ENCODE results near the gene TBCA.

Gene TBCA

GRCh38 chr5:77645995-77646639 lies 130.0 kb downstream of the TBCA start:
- no peak for DNase-seq (ENCODE audit: extremely low read depth, low read depth)
- no peak for TF ChIP-seq CTCF (IDR thresholded peaks at IDR 0.05; ENCODE audit: low read depth, low read length, missing control alignments)
- no peak overlapping the region for H3K4me3 ChIP-seq (replicated peaks; ENCODE audit: low read depth, low read length)

DNA sequence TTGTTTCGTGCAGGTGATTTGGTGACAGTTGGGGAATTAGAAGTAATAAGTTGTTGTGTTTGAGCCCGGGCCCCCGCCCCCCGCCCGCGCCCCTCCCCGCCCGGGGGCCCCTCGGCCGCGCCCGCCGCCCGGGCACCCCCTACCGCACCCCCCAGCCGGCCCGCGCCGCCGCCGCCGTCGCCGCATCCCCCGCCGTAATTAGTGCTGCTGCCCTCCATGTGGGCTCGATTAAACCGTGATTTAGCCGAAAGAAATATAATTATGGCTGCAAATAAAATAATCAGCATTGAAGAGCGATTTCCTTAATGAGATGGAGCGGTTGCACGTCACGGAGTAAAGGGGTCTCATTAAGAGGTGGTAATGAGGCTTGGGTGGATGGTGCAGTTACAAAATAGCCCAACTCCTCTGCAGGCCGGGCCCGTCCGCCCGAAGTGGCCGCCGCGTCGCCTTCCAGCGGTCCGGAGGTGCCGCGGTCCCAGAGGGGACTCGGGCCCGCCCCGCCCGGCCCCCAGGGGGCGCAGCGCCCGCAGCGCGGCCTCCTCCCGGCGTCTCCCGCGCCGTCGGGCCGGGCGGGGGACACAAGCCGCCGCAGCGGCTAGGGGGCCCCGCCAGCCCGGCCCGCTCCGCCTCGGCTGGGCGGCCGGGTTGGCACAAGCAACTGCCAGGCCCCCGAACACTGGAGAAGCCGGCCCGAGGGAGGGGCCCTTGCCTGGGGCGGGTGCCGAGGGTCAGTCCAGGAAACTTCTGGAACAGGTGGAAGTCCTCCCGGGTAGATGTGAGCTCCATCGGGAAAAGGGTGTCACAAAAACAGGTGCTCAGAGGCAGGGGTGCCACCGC lies 130.8 kb downstream of the TBCA start:
- TF ChIP-seq CTCF (IDR thresholded peaks at IDR 0.05; ENCODE audit: low read depth, low read length, missing control alignments): peak; percentile 37

GRCh38 chr5:77644371-77645157 lies 131.6 kb downstream of the TBCA start:
- no peak for TF ChIP-seq CTCF (IDR thresholded peaks at IDR 0.05; ENCODE audit: low read depth, low read length, missing control alignments)
- DNase-seq (ENCODE audit: extremely low read depth, low read depth): no peak
- H3K4me3 ChIP-seq (replicated peaks; ENCODE audit: low read depth, low read length): no peak overlapping the region

More for the DNA sequence above, 130.8 kb downstream of the TBCA start:
- H3K4me3 ChIP-seq (replicated peaks; ENCODE audit: low read depth, low read length): no peak overlapping the region
- no peak for DNase-seq (ENCODE audit: extremely low read depth, low read depth)

GRCh38 chr5:77643654-77644370 lies 132.3 kb downstream of the TBCA start:
- TF ChIP-seq CTCF (IDR thresholded peaks at IDR 0.05; ENCODE audit: low read depth, low read length, missing control alignments): no peak
- DNase-seq (ENCODE audit: extremely low read depth, low read depth): no peak
- H3K4me3 ChIP-seq (replicated peaks; ENCODE audit: low read depth, low read length): no peak overlapping the region

DNA sequence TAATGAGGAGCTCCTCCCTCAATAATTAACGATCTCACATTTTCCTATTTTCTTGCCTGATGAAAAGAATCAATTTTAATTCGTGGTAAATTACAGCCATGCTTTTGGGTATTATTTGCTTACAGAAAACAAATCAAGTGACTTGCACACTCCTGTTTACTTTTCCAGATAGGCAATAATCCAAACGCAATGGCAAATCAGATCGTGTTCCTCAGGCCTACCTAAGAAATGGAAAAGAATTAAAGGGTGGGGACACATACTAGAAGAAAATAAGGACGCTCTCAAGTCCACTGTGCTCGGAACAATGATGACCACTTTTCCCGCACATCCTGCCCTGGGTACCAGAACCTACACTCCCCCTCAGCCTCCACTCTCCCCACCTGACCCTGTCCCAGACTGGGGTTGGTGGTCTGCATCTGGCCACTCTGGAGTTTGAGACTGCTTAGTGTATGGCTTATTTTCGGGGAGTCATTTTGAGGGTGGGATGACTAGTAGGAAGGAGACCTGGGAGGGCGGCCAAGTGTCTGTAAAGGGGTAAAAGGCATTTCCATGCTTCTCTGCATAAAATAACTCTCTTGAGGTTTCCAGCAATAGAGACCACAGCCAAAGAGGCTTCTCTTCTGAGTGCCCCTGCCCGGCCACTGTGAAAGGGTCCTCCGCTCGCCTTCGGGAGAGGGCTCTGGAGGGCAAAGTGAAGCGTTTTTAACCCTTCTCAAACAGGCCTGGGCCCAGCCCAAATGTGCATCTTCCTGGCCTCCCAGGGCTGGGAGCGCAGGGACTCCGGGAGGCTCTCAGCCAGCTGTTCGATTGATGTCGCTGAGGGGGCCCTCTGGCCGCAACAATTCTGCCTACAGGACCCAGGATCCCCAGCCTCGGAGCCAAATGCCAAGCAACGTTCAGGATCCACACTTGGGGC lies 133.1 kb downstream of the TBCA start:
- H3K4me3 ChIP-seq (replicated peaks; ENCODE audit: low read depth, low read length): no peak overlapping the region
- no peak for DNase-seq (ENCODE audit: extremely low read depth, low read depth)
- TF ChIP-seq CTCF (IDR thresholded peaks at IDR 0.05; ENCODE audit: low read depth, low read length, missing control alignments): no peak
